HEK293T (cell line): ENCODE measurements around the gene MRPS35.

Experiments used
- ARNT ChIP-seq: fragments of 450-650 bp; IDR thresholded peaks from 2 replicates; pipeline ENCODE4 v1.6.1; 2017; ENCODE audit warnings: mild to moderate bottlenecking
- BHLHE40 ChIP-seq: fragments of 450-650 bp; IDR thresholded peaks from 2 replicates; pipeline ENCODE4 v1.6.1; 2016; ENCODE audit warnings: mild to moderate bottlenecking, moderate library complexity, borderline replicate concordance
- CTBP1 ChIP-seq: fragments of 450-650 bp; IDR thresholded peaks from 2 replicates; pipeline ENCODE4 v1.6.1; 2016; ENCODE audit warnings: borderline replicate concordance
- ELF4 ChIP-seq: fragments of 450-650 bp; IDR thresholded peaks from 2 replicates; pipeline ENCODE4 v1.6.1; 2017; ENCODE audit warnings: antibody characterized with exemption
- FOXK2 ChIP-seq: fragments of 450-650 bp; IDR thresholded peaks from 2 replicates; pipeline ENCODE4 v1.6.1; 2016; ENCODE audit warnings: mild to moderate bottlenecking
- FOXM1 ChIP-seq: fragments of 450-650 bp; IDR thresholded peaks from 2 replicates; pipeline ENCODE4 v1.6.1; 2017; ENCODE audit warnings: mild to moderate bottlenecking, borderline replicate concordance
- HDGF ChIP-seq: fragments of 450-650 bp; IDR thresholded peaks from 2 replicates; pipeline ENCODE4 v1.6.1; 2017; ENCODE audit warnings: antibody characterized with exemption, borderline replicate concordance
- L3MBTL2 ChIP-seq: fragments of 450-650 bp; conservative IDR thresholded peaks from 2 replicates; pipeline ENCODE4 v1.6.1; 2016; ENCODE audit warnings: mild to moderate bottlenecking
- LEF1 ChIP-seq: fragments of 450-650 bp; IDR thresholded peaks from 2 replicates; pipeline ENCODE4 v1.6.1; 2017; ENCODE audit warnings: mild to moderate bottlenecking, borderline replicate concordance
- PKNOX1 ChIP-seq: fragments of 450-650 bp; IDR thresholded peaks from 2 replicates; pipeline ENCODE4 v1.6.1; 2016
- SP1 ChIP-seq: fragments of 450-650 bp; IDR thresholded peaks from 2 replicates; pipeline ENCODE4 v1.6.1; 2017
- SUZ12 ChIP-seq: fragments of 450-650 bp; IDR thresholded peaks from 2 replicates; pipeline ENCODE4 v1.6.1; 2016; ENCODE audit warnings: mild to moderate bottlenecking
- TARDBP ChIP-seq: fragments of 450-650 bp; IDR thresholded peaks from 2 replicates; pipeline ENCODE4 v1.6.1; 2016
- ZNF384 ChIP-seq: fragments of 450-650 bp; IDR thresholded peaks from 2 replicates; pipeline ENCODE4 v1.6.1; 2016

GRCh38 chr12:27733052-27733656 is 22.5 kb downstream of the MRPS35 start:
- no peak for TF ChIP-seq TARDBP
- no peak for TF ChIP-seq FOXM1
- no peak for TF ChIP-seq LEF1
- TF ChIP-seq SP1, result no peak
- TF ChIP-seq ZNF384, result no peak
- TF ChIP-seq BHLHE40, result no peak
- TF ChIP-seq L3MBTL2, result no peak
- no peak for TF ChIP-seq ARNT
- TF ChIP-seq FOXK2, result no peak
- TF ChIP-seq CTBP1, result no peak
- TF ChIP-seq SUZ12, result no peak
- TF ChIP-seq PKNOX1, result no peak
- no peak for TF ChIP-seq ELF4
- TF ChIP-seq HDGF, result no peak
